ENCODE measurements around the gene PRKN. TPM values are rescaled to one million over a fixed set of nuclear protein-coding genes. Genes with fewer than 3 reads are reported as not detected.

PRKN gene
- total and polyA plus RNA-seq, 2 donors (not counting 3 experiments of a cell fraction or from before 2014, with no cell fraction given), result 0.06 TPM; not detected in 1

- Histone ChIP-seq H3K4me2 (ENCODE audit: insufficient read depth, low read length) (no peak overlapping the region), H3K4me1 (ENCODE audit: control insufficient read depth, extremely low read depth, insufficient read depth, low read length) (no peaks in the 10 kb centered on the region), H3K9me3 (replicated peaks; ENCODE audit: control insufficient read depth, insufficient read depth, low read length) (no peaks in the 10 kb centered on the region), H2AFZ (ENCODE audit: low read depth, low read length) (no peak overlapping the region), H3K36me3 (ENCODE audit: control insufficient read depth in 2 of 2, extremely low read depth in 1 of 2, insufficient read depth in 2 of 2, low read length in 2 of 2) (no peaks in the 10 kb centered on the region), H3K27me3 (ENCODE audit: control insufficient read depth in 2 of 2, insufficient read depth in 2 of 2, low read length in 2 of 2) (no peaks in the 10 kb centered on the region), H3K79me2 (ENCODE audit: control insufficient read depth, insufficient read depth, low read length) (no peaks in the 10 kb centered on the region), H4K20me1 (replicated peaks; ENCODE audit: control insufficient read depth, extremely low read depth, insufficient read depth, low read length) (no peaks in the 10 kb centered on the region), H3K27ac (ENCODE audit: insufficient read depth, low read depth, low read length) (no peak overlapping the region), H3K9ac (replicated peaks; ENCODE audit: extremely low read depth, insufficient read depth, low read length) (no peak overlapping the region), H3K4me3 (replicated peaks in 1 of 3; ENCODE audit: insufficient read depth in 1 of 3, low read depth in 1 of 3, low read length in 3 of 3) (no peak overlapping the region), H3K9me1 (replicated peaks; ENCODE audit: control insufficient read depth, extremely low read depth, insufficient read depth, low read length) (no peaks in the 10 kb centered on the region)
- no peak for FAIRE-seq
- TF ChIP-seq POLR2A (IDR thresholded peaks at IDR 0.05; ENCODE audit: low read depth, low read length) (no peak), POLR2AphosphoS5 (IDR thresholded peaks at IDR 0.05; ENCODE audit: insufficient read depth, low read depth, low read length) (no peak)
- POLR2A ChIA-PET, result no interaction called here
- no TSS peak for BruUV-seq (replicated peaks)
- intact Hi-C loops (cut with micrococcal nuclease), result no loop called here
- dilution Hi-C loops (cut with MboI; ENCODE audit: extremely low pct_ligation_motif_present, low sequenced_read_pairs), result no loop called here
- CTCF ChIA-PET, result no interaction called here
- DNase-seq (ENCODE audit: low read depth, low spot score), result no peak
Measured at GRCh38 chr6:162124710-162125435, 602.7 kb downstream of the PRKN start.

GRCh38 chr6:162123797-162124196 lies 603.8 kb downstream of the PRKN start:
- Histone ChIP-seq H3K4me1 (ENCODE audit: control insufficient read depth, extremely low read depth, insufficient read depth, low read length) (no peaks in the 10 kb centered on the region), H3K4me2 (ENCODE audit: insufficient read depth, low read length) (no peak overlapping the region), H3K9ac (replicated peaks; ENCODE audit: extremely low read depth, insufficient read depth, low read length) (no peak overlapping the region), H3K9me3 (replicated peaks; ENCODE audit: control insufficient read depth, insufficient read depth, low read length) (no peaks in the 10 kb centered on the region), H3K27me3 (ENCODE audit: control insufficient read depth in 2 of 2, insufficient read depth in 2 of 2, low read length in 2 of 2) (no peaks in the 10 kb centered on the region), H3K27ac (ENCODE audit: insufficient read depth, low read depth, low read length) (no peak overlapping the region), H3K9me1 (replicated peaks; ENCODE audit: control insufficient read depth, extremely low read depth, insufficient read depth, low read length) (no peaks in the 10 kb centered on the region), H3K79me2 (ENCODE audit: control insufficient read depth, insufficient read depth, low read length) (no peaks in the 10 kb centered on the region), H4K20me1 (replicated peaks; ENCODE audit: control insufficient read depth, extremely low read depth, insufficient read depth, low read length) (no peaks in the 10 kb centered on the region), H2AFZ (ENCODE audit: low read depth, low read length) (no peak overlapping the region), H3K4me3 (replicated peaks in 1 of 3; ENCODE audit: insufficient read depth in 1 of 3, low read depth in 1 of 3, low read length in 3 of 3) (no peak overlapping the region), H3K36me3 (ENCODE audit: control insufficient read depth in 2 of 2, extremely low read depth in 1 of 2, insufficient read depth in 2 of 2, low read length in 2 of 2) (no peaks in the 10 kb centered on the region)
- no TSS peak for BruUV-seq (replicated peaks)
- ChIA-PET CTCF (no interaction called here), POLR2A (no interaction called here)
- dilution Hi-C loops (cut with MboI; ENCODE audit: extremely low pct_ligation_motif_present, low sequenced_read_pairs) (no loop called here), intact Hi-C loops (cut with micrococcal nuclease) (no loop called here)
- no peak for FAIRE-seq
- no peak for TF ChIP-seq GATA2 (IDR thresholded peaks at IDR 0.05; ENCODE audit: insufficient read depth, insufficient read length, low read depth, low read length)
- TF ChIP-seq FOS (IDR thresholded peaks at IDR 0.05; ENCODE audit: borderline replicate concordance, insufficient read depth, low read length), result no peak
- no peak for TF ChIP-seq POLR2AphosphoS5 (IDR thresholded peaks at IDR 0.05; ENCODE audit: insufficient read depth, low read depth, low read length)
- no peak for TF ChIP-seq EZH2 (IDR thresholded peaks at IDR 0.05; ENCODE audit: borderline replicate concordance, low read depth, low read length, severe bottlenecking)
- TF ChIP-seq MAX (IDR thresholded peaks at IDR 0.05; ENCODE audit: insufficient read depth, insufficient read length), result no peak
- TF ChIP-seq POLR2A (IDR thresholded peaks at IDR 0.05; ENCODE audit: low read depth, low read length), result no peak
- no peak for TF ChIP-seq CTCF (IDR thresholded peaks at IDR 0.05; ENCODE audit: extremely low read depth in 1 of 2, insufficient read depth in 1 of 2, low read depth in 1 of 2, low read length in 2 of 2)
- TF ChIP-seq JUN (IDR thresholded peaks at IDR 0.05; ENCODE audit: borderline replicate concordance, insufficient read depth, insufficient read length, low read depth), result no peak
- no peak for TF ChIP-seq MYC (IDR thresholded peaks at IDR 0.05; ENCODE audit: low read depth, low read length)
- DNase-seq (ENCODE audit: low read depth, low spot score), result no peak

Data from endothelial cell of umbilical vein (primary cell).